IMR-90 (cell line): Measurements from ENCODE around the gene SMIM44. TPM values are rescaled to one million over a fixed set of nuclear protein-coding genes. Genes with fewer than 3 reads are reported as not detected.
A peak's percentile ranks its signal among the peaks of the same experiment; 100 is the strongest.

Source experiments
- ATAC-seq: fragments of 200-7000 bp; cut with Tn5 transposase; 2 replicates; pipeline ENCODE4 v1.9.1; 2020; ENCODE audit warnings: low read depth, mild to moderate bottlenecking, moderate library complexity
- BruUV-seq: library from RNA; stranded (reverse); fragments of 400-500 nt; replicated peaks from 2 replicates; lab custom pipeline; 2021; lab: Mats Ljungman, UMichigan
- CTCF ChIA-PET: fragments of 300-600 bp; formaldehyde crosslinking; extraction: SDS; loops from one replicate; lab custom pipeline; 2021; ENCODE audit warnings: antibody characterized with exemption; lab: Yijun Ruan, JAX
- POLR2A ChIA-PET: fragments of 300-600 bp; sonication (Branson Sonifier 250); formaldehyde crosslinking; loops from one replicate; lab custom pipeline; 2022; ENCODE audit warnings: antibody characterized with exemption; ENCODE audit not compliant: unreplicated experiment; lab: Charles Lee
- DNase-seq: peaks from one replicate; pipeline ENCODE4 v3.0.0; 2013
- H2AFZ ChIP-seq: replicated peaks from 2 replicates; pipeline ENCODE3; 2013; ENCODE audit warnings: low read length, mild to moderate bottlenecking; ENCODE audit not compliant: poor library complexity
- H2AK5ac ChIP-seq: 2 replicates; pipeline ENCODE4 v1.6.1; 2013; ENCODE audit warnings: low read depth, low read length, inconsistent platforms
- H2AK9ac ChIP-seq: replicated peaks from 2 replicates; pipeline ENCODE3; 2013; ENCODE audit warnings: mild to moderate bottlenecking, low read depth, low read length, moderate library complexity; ENCODE audit not compliant: poor library complexity
- H2BK120ac ChIP-seq: 2 replicates; pipeline ENCODE4 v1.6.1; 2013; ENCODE audit warnings: low read depth, low read length, inconsistent platforms
- H2BK15ac ChIP-seq: 3 replicates; pipeline ENCODE4 v1.6.1; 2013; ENCODE audit warnings: low read depth, low read length, inconsistent platforms
- H2BK20ac ChIP-seq: 2 replicates; pipeline ENCODE4 v1.6.1; 2013; ENCODE audit warnings: low read depth, mild to moderate bottlenecking, inconsistent platforms, low read length, moderate library complexity
- H2BK5ac ChIP-seq: 2 replicates; pipeline ENCODE4 v1.6.1; 2013; ENCODE audit warnings: mild to moderate bottlenecking, low read depth, low read length, inconsistent platforms; ENCODE audit not compliant: poor library complexity, severe bottlenecking
- H3K14ac ChIP-seq: replicated peaks from 2 replicates; pipeline ENCODE4 v1.6.1; 2013; ENCODE audit warnings: low read depth, low read length, inconsistent platforms
- H3K18ac ChIP-seq: 2 replicates; pipeline ENCODE4 v1.6.1; 2013; ENCODE audit warnings: low read depth, low read length, control low read depth
- H3K23ac ChIP-seq: 2 replicates; pipeline ENCODE4 v1.6.1; 2013; ENCODE audit warnings: low read depth, low read length, inconsistent platforms
- H3K27ac ChIP-seq: 2 replicates; pipeline ENCODE4 v1.5.1; 2013; ENCODE audit warnings: mild to moderate bottlenecking, control low read depth, low read length; ENCODE audit not compliant: insufficient read depth
- H3K27me3 ChIP-seq: 2 replicates; pipeline ENCODE4 v1.6.1; 2013; ENCODE audit warnings: low read length; ENCODE audit not compliant: control insufficient read depth, insufficient read depth
- H3K36me3 ChIP-seq: 2 replicates; pipeline ENCODE4 v1.6.1; 2013; ENCODE audit warnings: low read length, mixed read lengths; ENCODE audit not compliant: control insufficient read depth, insufficient read depth
- H3K4ac ChIP-seq: 2 replicates; pipeline ENCODE4 v1.6.1; 2013; ENCODE audit warnings: low read depth, low read length, inconsistent platforms
- H3K4me1 ChIP-seq: 2 replicates; pipeline ENCODE4 v1.6.1; 2013; ENCODE audit warnings: low read length, mixed read lengths; ENCODE audit not compliant: control insufficient read depth, insufficient read depth
- H3K4me2 ChIP-seq: 2 replicates; pipeline ENCODE4 v1.6.1; 2013; ENCODE audit warnings: low read depth, mild to moderate bottlenecking, control low read depth, low read length, moderate library complexity
- H3K4me3 ChIP-seq: 2 replicates; pipeline ENCODE4 v1.5.1; 2013; ENCODE audit warnings: low read depth, mild to moderate bottlenecking, control low read depth, low read length, moderate library complexity; ENCODE audit not compliant: insufficient read depth
- H3K56ac ChIP-seq: 2 replicates; pipeline ENCODE4 v1.6.1; 2013; ENCODE audit warnings: low read length, inconsistent platforms; ENCODE audit not compliant: insufficient read depth; ENCODE audit errors: extremely low read depth
- H3K79me1 ChIP-seq, 2 experiments: 2 replicates each; pipeline ENCODE4 v1.6.1; 2013; ENCODE audit warnings: low read length in 2 of 2, inconsistent platforms in 1 of 2, low read depth in 1 of 2
- H3K9ac ChIP-seq: 2 replicates; pipeline ENCODE4 v1.6.1; 2013; ENCODE audit warnings: low read depth, low read length, control low read depth
- H3K9me1 ChIP-seq: 2 replicates; pipeline ENCODE4 v1.6.1; 2013; ENCODE audit warnings: low read length, inconsistent platforms; ENCODE audit not compliant: insufficient read depth
- H3K9me3 ChIP-seq: 2 replicates; pipeline ENCODE4 v1.6.1; 2013; ENCODE audit warnings: low read length; ENCODE audit not compliant: control insufficient read depth, insufficient read depth
- H4K20me1 ChIP-seq: 2 replicates; pipeline ENCODE4 v1.6.1; 2013; ENCODE audit warnings: low read length, inconsistent platforms; ENCODE audit not compliant: insufficient read depth
- H4K5ac ChIP-seq: 2 replicates; pipeline ENCODE4 v1.6.1; 2013; ENCODE audit warnings: mild to moderate bottlenecking, low read depth, low read length, control low read depth
- H4K8ac ChIP-seq, 2 experiments: 2 replicates each; pipeline ENCODE4 v1.6.1; 2013; ENCODE audit warnings: low read depth in 2 of 2, low read length in 2 of 2, control low read depth in 1 of 2, inconsistent platforms in 1 of 2
- H4K91ac ChIP-seq: 2 replicates; pipeline ENCODE4 v1.6.1; 2013; ENCODE audit warnings: low read depth, low read length, inconsistent platforms; ENCODE audit not compliant: insufficient read depth
- BHLHE40 ChIP-seq: fragments of 150-350 bp; IDR thresholded peaks from 2 replicates; pipeline ENCODE4 v1.6.1; 2016; ENCODE audit warnings: mild to moderate bottlenecking, low read depth, low read length
- CEBPB ChIP-seq: IDR thresholded peaks from 2 replicates; pipeline ENCODE4 v1.6.1; 2012; ENCODE audit warnings: low read depth, low read length, improper control_type of control experiment
- CTCF ChIP-seq: conservative IDR thresholded peaks from 2 replicates; pipeline ENCODE4 v1.5.1; 2012; ENCODE audit warnings: mild to moderate bottlenecking, low read depth, low read length, improper control_type of control experiment
- FOS ChIP-seq: fragments of 150-350 bp; IDR thresholded peaks from 2 replicates; pipeline ENCODE4 v1.6.1; 2016; ENCODE audit warnings: low read depth, low read length
- MAZ ChIP-seq: IDR thresholded peaks from 2 replicates; pipeline ENCODE4 v1.6.1; 2012; ENCODE audit warnings: low read depth, mild to moderate bottlenecking, low read length, improper control_type of control experiment, moderate library complexity, borderline replicate concordance
- NFE2L2 ChIP-seq: fragments of 150-350 bp; IDR thresholded peaks from 2 replicates; pipeline ENCODE4 v1.6.1; 2016; ENCODE audit warnings: low read depth, mild to moderate bottlenecking, low read length
- RCOR1 ChIP-seq: IDR thresholded peaks from 2 replicates; pipeline ENCODE4 v1.6.1; 2012; ENCODE audit warnings: mild to moderate bottlenecking, low read length, improper control_type of control experiment; ENCODE audit not compliant: insufficient replicate concordance
- USF2 ChIP-seq: fragments of 150-350 bp; IDR thresholded peaks from 2 replicates; pipeline ENCODE4 v1.6.1; 2017; ENCODE audit warnings: mild to moderate bottlenecking, antibody characterized with exemption, low read length, low read depth
- WGBS, 2 experiments: methylation state at CpG; one replicate each; pipeline versions ENCODE4 v1.1.5 to v1.1.7; 2013; ENCODE audit warnings: missing lambda C conversion rate in 2 of 2; ENCODE audit not compliant: insufficient read length in 1 of 2; ENCODE audit errors: extremely low coverage in 2 of 2; 5-methylcytosine and 5-hydroxymethylcytosine counted together
- dilution Hi-C: fragments of 300-500 bp; cut with HindIII; formaldehyde crosslinking; loops from one replicate; pipeline ENCODE4 v1.14.3; 2018; ENCODE audit warnings: low sequenced_read_pairs; ENCODE audit not compliant: unreplicated experiment
- in situ Hi-C: fragments of 300-500 bp; cut with MboI; formaldehyde crosslinking; loops from 3 replicates; pipeline ENCODE4 v1.14.3; 2019; ENCODE audit warnings: low sequenced_read_pairs, inconsistent platforms, mixed read lengths
- intact Hi-C: fragments of 100-400 bp; cut with micrococcal nuclease; formaldehyde crosslinking; loops from 2 replicates; pipeline ENCODE4 v1.10.0; 2022
- polyA plus RNA-seq, 3 experiments: library from polyadenylated mRNA; depleted of rRNA; stranded (reverse); fragments of >200 nt; gene quantifications; 2 replicates each; pipeline ENCODE4 v1.2.3, GENCODE V29; 2012; ENCODE audit warnings: low replicate concordance in 1 of 3
- total RNA-seq: library from RNA; depleted of rRNA; stranded (reverse); fragments of >200 nt; gene quantifications from 2 replicates; pipeline ENCODE4 v1.2.3, GENCODE V29; 2012

The SMIM44 gene
- total and polyA plus RNA-seq, 2 of the 4 experiments (the other 2 are of a cell fraction), result not detected

- Histone ChIP-seq H2BK5ac (no peak overlapping the region), H4K5ac (no peak overlapping the region), H3K18ac (no peak overlapping the region), H3K27me3 (peaks cover 40% of the 10 kb centered on the region), H4K20me1 (no peaks in the 10 kb centered on the region), H3K23ac (no peak overlapping the region), H3K36me3 (no peaks in the 10 kb centered on the region), H3K27ac (no peak overlapping the region), H2BK120ac (no peak overlapping the region), H2BK20ac (no peak overlapping the region), H3K4ac (no peak overlapping the region), H3K79me1 (no peaks in the 10 kb centered on the region), H2BK15ac (no peak overlapping the region), H3K14ac (no peak overlapping the region), H2AK9ac (no peak overlapping the region), H3K9ac (no peak overlapping the region), H2AK5ac (no peak overlapping the region), H3K9me1 (no peaks in the 10 kb centered on the region), H3K9me3 (no peaks in the 10 kb centered on the region; the same call in 1 of the 2 replicates), H4K8ac (no peak overlapping the region), H3K4me1 (no peaks in the 10 kb centered on the region), H2AFZ (no peak overlapping the region), H4K91ac (no peak overlapping the region), H3K4me2 (no peak overlapping the region), H3K4me3 (no peak overlapping the region), H3K56ac (no peak overlapping the region)
- dilution Hi-C loops, result no loop called here
- WGBS, 2 experiments, result 42% methylated on average over 4 of the region's 9 CpGs; no CpG with 5 or more reads in 1 of the 2 experiments
- DNase-seq, result no peak
- in situ Hi-C loops, result loop anchor here (25.0 kb wide), 1 partner anchor 518 kb away; no protein-coding TSS in a partner anchor
- ATAC-seq, result peak; percentile 18; the same call in 1 of the 2 replicates
- no TSS peak for BruUV-seq
- intact Hi-C loops, result no loop called here
- POLR2A ChIA-PET, result no interaction called here
- TF ChIP-seq BHLHE40 (no peak), MAZ (no peak), CEBPB (no peak), NFE2L2 (no peak), FOS (no peak), CTCF (no peak), USF2 (no peak), RCOR1 (no peak)
- CTCF ChIA-PET, result interaction anchor here (0.6 to 1.5 kb wide), 2 partner anchors 125 to 175 kb away, joined by 3 to 4 read pairs; no protein-coding TSS in a partner anchor
Measured at GRCh38 chr19:3479834-3480215, 3.4 kb downstream of the SMIM44 start.
